GM21786 (cell line): ENCODE results near the gene LMAN2.

ENCODE experiments used
- ATAC-seq: cut with Tn5 transposase; IDR thresholded peaks from one replicate; pipeline ENCODE4 v1.9.1; 2021; ENCODE audit not compliant: unreplicated experiment

Gene LMAN2, protein sequence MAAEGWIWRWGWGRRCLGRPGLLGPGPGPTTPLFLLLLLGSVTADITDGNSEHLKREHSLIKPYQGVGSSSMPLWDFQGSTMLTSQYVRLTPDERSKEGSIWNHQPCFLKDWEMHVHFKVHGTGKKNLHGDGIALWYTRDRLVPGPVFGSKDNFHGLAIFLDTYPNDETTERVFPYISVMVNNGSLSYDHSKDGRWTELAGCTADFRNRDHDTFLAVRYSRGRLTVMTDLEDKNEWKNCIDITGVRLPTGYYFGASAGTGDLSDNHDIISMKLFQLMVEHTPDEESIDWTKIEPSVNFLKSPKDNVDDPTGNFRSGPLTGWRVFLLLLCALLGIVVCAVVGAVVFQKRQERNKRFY

DNA sequence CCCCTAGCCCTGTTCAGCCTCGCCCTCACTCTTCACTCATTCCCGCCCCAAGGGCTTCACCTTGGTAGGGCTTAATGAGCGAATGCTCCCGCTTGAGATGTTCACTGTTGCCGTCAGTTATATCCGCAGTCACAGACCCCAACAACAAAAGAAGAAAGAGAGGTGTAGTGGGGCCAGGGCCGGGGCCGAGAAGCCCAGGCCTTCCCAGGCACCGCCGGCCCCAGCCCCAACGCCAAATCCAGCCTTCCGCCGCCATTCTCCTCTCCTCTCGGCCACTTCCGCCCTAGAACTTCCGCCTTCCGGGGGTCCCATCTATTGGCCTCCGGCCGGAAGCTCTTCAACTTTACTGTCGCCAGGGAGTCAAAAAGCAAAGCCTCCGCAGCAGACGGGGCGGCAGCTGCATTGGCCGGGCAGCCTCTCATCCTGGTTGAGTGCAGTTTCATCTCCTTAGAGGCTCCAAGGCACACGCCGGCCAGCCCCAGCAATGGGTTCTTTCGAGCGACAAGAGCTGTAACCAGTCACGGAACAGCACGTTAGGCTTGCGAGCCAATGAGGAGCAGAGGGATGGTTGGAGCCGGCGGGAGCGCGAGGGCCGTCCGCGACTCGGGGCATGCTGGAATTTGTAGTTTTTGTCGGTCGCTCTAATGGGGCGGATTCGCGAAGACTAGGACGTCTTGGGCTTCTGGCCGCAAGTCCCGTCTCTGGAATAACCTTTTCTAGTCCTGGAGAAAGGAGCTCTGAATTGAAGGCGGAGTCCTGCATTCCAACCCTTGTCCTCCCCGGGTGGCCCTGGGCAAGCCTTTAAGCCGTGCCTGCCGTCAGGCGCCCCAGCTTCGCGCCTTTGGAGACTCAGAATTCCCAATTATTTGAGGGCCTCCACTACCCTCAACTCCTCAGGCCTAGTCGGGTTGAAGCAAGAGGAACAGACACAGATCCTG is at the start of gene LMAN2:
Gene LMAN2 (minus strand): TSS at position 277 of the 938 bp plus-strand sequence. CDS start 21 bp downstream, at position 256.
- ATAC-seq, result peak; percentile 96

DNA sequence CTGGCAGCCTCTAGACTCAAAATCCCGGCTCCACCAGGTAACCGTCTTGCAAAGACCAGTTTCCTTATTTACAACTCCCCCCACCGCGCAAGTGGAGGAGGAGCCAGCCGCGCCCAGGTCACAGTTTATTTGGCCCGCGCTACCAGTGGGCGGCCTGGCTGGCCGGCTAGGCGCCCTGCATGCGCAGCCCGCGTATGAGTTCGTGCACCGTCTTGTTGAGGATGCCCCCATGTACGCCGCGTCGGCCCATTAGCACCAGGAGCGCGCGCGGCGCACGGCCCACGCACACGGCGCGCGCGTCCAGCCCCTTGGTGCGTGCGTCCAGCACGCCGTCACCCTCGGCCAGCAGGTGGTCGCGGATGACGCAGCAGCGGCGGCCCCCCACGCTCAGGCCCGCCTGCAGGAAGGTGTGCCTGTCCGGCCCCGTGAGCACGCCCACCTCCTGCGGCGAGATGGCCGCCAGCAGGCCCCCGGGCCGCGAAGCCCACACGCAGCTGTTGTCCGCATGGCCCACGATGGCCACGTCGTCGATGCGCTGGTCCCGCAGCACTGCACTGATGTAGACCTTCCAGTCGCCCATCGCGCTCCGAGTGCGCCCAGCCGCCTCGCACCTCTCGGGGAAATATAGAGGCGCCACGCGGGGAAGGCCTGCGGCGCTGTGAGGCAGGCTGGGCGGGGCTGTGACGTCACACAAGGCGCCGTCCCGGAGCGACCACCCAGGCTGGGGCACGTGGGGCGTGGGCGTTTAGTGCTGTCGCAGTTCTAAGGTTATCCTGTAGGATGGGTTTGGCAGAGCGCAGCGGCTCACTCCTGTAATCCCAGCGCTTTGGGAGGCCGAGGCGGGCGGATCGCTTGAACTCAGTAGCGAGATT is 48.8 kb upstream of the LMAN2 start, which contains the start of gene PFN3:
Gene PFN3 (minus strand): TSS at position 665 of the 872 bp plus-strand sequence. CDS start 85 bp downstream, at position 580.
- ATAC-seq, result no peak

DNA sequence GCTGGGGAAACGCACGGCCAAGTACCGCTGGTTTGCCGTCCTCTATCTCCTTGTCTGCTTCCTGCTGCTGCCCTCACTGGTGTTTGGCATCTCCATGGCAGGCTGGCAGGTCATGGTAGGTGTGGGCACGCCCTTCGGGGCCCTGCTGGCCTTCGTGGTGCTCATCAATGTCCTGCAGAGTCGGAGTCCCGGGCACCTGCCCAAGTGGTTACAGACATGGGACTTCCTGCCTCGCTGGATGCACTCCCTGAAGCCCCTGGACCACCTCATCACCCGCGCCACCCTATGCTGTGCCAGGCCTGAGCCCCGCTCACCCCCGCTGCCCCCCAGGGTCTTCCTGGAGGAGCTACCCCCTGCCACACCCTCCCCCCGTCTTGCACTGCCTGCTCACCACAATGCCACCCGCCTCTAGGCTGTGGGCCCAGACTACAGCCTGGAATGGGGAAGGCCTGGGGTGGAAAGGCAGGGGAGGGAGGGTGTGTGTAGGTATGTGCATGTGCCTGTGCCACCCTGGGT is 46.5 kb upstream of the LMAN2 start:
- no peak for ATAC-seq

DNA sequence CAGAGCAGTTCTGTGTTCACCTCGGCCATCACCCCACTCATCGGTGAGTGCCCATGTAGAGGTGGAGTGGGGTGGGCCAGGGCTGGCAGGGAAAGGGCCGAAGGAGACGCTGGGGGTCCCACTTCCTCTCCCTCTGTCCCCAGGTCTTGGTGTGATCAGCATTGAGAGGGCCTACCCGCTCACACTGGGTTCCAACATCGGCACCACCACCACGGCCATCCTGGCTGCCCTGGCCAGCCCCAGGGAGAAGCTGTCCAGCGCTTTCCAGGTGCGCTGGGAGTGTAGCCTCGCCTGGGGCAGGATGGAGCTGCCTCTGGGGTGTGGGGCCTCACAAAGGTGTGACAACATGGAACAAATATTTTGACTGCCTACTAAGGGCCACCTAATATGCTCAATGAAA is 45.3 kb upstream of the LMAN2 start:
- ATAC-seq, result no peak

DNA sequence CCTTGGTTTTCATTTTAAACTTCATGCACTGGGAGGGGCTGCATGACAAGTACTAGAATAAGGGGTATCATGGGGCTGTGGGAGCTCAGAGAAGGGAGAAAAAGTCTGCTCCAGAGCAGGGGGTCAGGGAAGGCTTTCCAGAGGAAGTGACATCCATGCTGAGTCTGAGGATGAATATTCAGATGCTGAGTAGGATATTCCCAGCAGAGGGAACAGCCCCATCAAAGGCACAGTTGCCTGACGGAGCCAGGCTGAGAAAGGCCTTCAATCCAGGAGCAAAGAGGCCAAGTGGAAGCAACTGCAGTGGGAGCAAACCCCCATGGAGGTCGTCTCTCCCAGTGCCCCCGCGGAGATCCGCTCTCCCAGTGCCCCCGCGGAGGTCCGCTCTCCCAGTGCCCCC is 44.6 kb upstream of the LMAN2 start:
- no peak for ATAC-seq

DNA sequence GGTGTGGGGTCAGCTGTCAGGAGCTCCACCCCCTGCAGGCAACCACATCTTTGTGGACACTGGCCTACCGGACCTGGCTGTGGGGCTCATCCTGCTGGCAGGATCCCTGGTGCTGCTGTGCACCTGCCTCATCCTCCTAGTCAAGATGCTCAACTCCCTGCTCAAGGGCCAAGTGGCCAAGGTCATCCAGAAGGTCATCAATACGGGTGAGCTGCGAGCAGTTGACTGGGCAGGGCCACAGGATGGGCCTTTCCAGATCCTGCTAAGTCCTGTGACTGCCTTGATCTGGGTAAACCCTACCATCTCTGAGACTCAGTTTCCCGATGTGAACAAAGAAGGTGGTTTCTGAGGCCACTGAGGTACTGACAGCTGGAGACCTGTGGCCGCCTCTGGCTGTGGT is 42.5 kb upstream of the LMAN2 start:
- no peak for ATAC-seq

DNA sequence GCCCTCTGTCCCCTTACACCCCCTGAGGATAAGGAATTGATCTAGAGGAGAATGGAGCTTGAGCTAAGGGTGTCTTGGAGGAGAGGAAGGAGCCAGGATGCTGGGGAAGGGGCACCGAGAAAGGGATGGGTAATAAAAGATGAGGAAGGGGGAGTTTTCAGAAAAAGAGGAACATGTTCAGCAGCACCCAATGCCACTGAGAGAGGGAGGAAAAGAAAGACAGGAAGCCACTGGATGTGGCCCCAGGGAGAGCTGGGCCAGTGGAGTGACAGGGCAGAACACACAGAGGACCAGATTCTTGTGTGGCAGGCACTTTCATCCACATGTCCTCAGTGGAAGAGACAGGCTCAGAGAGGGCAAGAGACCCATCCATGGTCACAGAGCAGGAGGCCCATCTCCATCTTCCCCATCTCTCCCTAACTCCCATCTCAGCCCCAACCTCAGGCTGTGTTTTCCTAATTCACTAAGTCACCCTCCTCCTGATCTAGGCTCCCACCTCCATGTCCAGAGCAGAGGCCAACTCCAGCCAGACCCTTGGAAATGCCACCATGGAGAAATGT is 41.8 kb upstream of the LMAN2 start:
- ATAC-seq, result no peak

DNA sequence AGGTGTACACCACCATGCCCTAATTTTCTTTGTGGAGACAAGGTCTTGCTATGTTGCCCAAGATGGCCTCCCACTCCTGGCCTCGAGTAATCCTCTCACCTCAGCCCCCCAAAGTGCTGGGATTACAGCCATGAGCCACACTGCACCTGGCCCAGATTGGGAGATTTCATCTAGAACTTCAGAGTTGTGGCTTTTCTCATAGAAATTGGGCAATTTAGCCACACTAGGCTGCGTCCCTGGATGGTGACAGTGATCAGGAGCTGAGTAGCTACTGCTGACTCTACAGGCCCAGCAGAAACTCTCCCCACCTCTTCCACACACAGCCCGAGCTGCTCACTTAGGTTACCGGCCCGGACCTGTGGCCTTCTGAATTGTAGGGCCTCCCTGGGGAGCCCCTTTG is 41.3 kb upstream of the LMAN2 start:
- ATAC-seq, result no peak

DNA sequence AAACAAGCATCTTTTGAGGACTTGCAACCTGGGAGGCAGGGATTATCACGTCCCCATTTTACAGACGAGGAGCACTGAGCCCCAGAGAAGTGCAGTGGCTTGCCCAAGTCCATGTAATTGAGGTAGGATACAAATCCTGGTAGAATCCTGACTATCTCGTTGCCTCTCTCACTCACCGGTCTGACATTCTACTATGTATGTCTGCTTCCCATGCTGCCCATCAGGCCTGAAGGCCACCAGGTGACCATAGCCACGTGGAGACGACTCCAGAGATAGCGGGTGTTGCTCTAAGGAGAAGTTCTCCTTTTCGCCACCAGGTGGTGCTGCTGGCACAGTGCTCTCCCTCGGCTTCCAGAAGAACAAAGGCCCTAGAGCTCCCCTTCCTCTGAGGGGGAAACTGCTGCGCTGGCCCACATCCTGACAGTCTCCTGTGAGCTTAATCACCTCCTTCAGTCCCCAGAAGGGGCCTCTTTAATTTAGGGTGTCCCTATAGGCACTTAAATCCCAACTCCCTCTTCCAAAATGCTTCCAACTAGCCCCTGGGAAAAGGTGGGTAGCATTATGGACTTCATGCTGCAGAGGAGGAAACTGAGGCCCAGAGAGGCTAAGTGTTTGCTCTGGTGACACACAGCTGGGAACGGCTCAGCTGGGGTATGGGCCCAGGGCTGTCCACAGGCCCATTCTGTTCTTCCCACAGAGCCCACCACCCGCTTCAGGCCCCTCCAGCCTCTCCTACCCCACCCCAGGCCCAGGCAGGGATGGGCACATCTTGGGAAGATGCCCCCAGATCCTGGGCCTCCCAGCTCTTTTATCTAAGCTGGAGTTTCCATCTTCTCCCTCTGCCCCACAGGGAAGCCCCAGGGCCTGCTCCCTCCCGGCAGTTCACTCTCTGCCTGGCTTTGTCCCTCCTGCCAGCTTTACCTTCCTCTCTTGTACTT is 39.2 kb upstream of the LMAN2 start:
- peak; percentile 55 for ATAC-seq

DNA sequence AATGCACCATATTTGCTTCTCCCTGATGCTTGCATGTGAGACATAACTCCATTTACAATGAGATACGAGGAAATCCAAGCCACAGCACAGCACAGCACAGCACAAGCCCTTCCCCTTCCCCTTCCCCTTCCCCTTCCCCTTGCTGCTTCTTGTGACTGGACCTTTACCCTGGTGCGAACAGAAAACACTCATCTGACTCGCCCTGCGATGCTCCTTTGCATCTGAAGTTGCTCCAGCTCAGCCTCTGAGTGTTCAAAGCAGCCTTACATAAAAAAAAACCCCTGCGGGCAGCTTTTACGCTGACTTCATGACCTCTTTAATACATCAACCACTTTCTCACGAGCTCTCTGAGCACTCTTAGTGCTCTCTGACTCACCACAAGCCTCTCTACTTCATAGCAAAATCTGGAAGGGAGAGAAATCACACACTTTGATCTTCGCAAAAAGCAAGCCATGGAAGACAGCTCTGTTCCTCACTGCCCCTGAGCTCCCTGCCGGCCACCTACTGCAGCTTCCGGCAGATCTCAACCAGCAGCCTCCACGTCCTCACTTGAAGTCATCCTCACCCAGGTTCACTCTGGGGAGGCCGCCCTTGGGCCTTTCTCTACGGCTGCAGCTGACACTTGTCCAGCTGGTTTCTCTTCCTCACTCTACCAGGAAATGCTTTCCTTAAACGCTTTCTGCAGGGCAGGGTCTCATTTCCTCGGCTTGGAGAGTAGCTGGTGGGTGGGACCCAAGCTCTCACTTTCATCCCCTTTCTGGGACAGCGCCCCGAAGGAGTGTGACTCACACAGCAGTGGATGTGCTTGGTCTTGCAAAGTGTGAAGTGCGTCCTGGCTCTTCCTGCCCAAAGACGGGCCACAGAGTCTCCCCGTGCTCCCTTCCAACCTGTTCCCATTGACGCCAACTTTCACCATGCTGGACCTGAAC is 38.0 kb upstream of the LMAN2 start:
- ATAC-seq, result peak; percentile 54

DNA sequence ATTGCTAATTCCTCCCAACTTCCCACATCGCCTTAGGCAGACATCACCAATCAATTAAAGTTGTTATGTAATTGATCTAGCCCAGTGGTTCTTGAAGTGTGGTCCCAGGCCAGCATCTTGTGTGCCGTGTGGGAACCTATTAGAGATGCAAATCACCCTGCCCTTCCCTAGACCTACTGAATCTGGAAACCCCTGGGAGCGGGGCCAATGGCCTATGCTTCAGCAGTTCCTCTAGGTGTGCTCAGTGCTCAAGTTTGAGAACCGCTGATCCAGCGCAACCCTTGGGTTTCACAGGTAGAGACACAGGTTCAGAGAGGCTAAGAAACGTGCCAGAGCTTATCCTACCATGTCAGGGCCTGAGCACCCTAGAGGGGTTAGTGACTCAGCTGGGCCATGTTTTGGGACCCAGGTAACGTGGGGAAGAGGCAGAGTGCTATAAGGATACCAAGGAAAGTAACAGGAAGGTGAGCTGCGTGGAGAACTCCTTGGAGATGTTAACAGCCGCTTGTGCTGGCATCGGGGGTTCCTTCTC is 37.1 kb upstream of the LMAN2 start:
- no peak for ATAC-seq

DNA sequence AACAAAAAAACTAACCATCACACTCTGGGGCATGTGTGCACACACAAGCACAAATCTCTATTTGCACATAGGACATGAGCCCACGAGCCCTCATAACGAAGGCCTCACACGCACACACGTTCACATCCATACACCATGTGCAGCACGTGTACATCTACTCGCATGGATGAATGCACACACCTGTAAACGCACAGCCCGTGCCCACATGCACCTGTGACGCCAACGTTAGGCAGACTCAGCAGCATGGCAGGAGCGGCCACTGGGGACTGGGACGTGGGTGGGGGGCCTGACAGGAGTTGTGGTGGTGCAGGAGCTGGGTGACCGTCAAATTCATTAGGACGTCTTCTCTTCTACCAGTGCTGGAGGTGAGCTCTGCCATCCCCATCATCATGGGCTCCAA is 35.9 kb upstream of the LMAN2 start:
- no peak for ATAC-seq

DNA sequence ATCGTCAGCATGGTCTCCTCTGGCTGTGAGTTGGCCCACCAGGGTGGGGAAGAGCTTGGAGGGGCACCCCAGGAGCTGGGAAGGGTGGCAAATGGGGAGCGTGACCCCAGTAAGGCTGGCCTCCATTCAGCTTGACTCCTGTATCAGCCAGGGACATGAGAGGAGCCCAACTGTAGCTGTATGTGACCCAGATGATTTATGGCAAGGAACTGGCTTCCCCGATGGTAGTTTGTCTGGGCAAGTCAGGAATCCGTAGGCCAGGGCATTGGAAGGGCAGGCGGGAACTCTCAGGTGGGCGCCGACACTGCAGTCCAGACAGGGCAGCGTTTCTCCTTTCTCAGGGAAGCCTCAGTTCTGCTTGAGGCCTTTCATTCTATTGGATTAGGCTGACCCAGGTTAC is 35.1 kb upstream of the LMAN2 start:
- no peak for ATAC-seq

DNA sequence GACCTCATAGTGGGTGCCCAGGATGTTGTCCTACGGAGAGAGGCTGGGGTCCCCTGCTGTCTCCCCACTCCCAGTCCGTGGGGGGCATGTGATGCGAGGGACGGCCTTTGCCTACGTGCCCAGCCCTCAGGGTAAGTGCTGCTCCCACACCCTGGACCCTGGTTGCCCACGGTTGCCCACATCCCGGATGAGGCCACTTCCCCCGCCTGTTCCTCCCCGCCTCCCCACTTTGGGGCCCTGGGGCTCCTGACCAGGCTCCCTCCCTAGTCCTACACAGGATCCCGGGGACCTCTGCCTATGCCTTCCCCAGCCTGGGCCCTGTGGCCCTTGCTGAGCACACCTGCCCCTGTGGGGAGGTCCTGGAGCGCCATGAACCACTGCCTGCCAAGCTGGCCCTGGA is 34.3 kb upstream of the LMAN2 start:
- no peak for ATAC-seq

DNA sequence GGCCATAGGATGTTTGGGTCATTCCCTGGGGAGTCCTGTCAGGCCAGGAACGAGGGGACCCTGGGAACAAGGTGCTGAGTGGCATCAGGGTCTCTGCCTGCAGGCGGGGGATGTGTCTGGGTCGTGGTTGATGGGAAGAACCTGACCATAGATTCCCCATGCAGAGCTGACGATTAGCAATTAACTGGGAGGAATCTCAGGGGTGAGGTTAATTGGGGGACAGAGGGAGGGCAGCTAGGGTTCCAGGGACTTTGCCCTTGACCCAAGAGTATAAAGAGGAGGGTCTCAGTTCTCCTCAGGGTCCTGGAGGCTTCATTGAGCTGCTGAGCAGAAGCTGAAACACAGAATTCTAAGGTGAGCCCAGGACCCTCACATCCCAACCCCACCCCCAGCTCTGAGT is 32.7 kb upstream of the LMAN2 start, which contains the start of gene SLC34A1:
Gene SLC34A1 (plus strand): TSS at position 301 of the 400 bp plus-strand sequence. CDS start 1,308 bp downstream, outside the sequence.
- no peak for ATAC-seq

DNA sequence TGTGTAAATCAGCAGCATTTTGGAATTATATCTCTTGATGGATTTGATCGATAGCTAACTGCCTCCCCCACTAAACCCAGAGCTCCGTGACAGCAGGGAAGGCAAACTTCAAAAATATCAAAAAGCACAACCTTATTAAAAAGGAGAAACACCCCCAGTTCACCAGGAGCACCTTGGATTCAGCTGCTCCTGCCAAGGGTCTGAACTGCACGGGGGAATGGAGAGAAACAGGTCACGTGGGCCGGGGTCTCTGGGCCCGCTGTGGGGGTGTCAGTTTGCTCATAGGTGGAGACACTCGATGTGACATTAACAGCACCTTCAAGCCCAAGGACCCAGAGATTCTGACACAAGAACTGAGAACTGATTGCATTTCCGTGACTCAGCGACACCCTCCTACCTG is 31.7 kb upstream of the LMAN2 start:
- no peak for ATAC-seq

DNA sequence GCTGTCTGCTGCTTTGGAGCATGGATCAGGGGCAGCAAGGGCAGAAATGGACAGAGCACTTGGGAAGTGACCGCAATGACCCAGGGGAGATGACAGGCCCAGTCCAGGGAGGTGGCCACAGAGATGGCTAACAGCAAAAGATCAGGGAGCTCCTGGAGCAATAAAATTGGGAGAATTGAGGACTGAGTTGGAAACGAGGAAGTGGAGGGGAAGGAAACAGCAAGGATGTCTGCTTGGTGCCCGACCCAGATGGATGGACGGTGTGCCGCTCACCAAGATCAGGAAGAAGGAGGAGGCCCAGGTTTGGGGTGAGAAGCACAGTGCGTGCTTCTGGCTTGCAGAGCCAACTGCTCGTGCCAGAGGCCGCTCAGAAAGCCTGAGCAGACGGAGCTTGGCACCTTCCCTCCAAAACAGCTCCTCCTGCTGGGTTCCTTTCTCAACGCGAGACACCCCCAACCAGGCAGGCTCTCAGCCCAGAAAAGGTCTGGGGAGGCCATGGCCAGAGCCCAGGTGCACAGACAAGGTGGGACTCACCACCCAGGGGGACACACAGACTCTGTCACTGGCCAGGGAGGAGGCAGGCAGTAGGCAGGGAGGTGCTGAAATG is 31.1 kb upstream of the LMAN2 start:
- ATAC-seq, result no peak

DNA sequence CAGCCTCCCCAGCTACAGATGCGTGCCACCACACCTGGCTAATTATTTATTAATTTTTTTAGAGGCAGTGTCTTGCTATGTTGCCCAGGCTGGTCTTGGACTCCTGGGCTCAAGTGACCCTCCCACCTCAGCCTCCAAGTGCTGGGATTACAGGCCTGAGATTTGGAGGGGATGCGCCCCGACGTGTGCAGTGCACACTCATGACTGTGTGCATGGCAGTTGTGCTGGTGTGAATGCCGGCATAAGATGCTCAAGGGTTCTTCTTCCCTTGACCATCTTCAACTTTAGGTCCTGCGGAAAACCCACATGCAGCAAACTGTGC is 29.3 kb upstream of the LMAN2 start:
- ATAC-seq, result no peak
